Suprapubic skin (tissue), 4 donors: ENCODE data around the gene ATP6V0D1. TPM values are rescaled to one million over a fixed set of nuclear protein-coding genes. Genes with fewer than 3 reads are reported as not detected.

Source experiments
- DNase-seq, 2 donors: peaks; one replicate each; pipeline ENCODE4 v3.0.0-alpha.2; 2019; ENCODE audit warnings: low spot score in 2 of 2
- H3K27ac ChIP-seq: fragments of 200-600 bp; sonication (generic); one replicate; pipeline ENCODE4 v1.5.1; 2019
- H3K27me3 ChIP-seq: fragments of 200-600 bp; sonication (generic); one replicate; pipeline ENCODE4 v1.5.1; 2019
- H3K36me3 ChIP-seq: fragments of 200-600 bp; sonication (generic); one replicate; pipeline ENCODE4 v1.5.1; 2019
- H3K4me1 ChIP-seq: fragments of 200-600 bp; sonication (generic); one replicate; pipeline ENCODE4 v1.5.1; 2019
- H3K4me3 ChIP-seq: fragments of 200-600 bp; sonication (generic); one replicate; pipeline ENCODE4 v1.5.1; 2019; ENCODE audit warnings: mild to moderate bottlenecking
- H3K9me3 ChIP-seq: fragments of 200-600 bp; sonication (generic); one replicate; pipeline ENCODE4 v1.5.1; 2019
- CTCF ChIP-seq, 2 donors: fragments of 200-600 bp in 1 of 2; fragments of 450-650 bp in 1 of 2; sonication (generic) in 1 of 2; IDR thresholded peaks; one replicate each; pipeline ENCODE4 v1.5.1; 2016 to 2019; ENCODE audit warnings: antibody characterized with exemption in 2 of 2, mild to moderate bottlenecking in 1 of 2, moderate library complexity in 1 of 2
- EP300 ChIP-seq: sonication (generic); formaldehyde crosslinking; IDR thresholded peaks from one replicate; pipeline ENCODE4 v1.6.1; 2017; ENCODE audit warnings: antibody characterized with exemption
- POLR2A ChIP-seq, 2 donors: fragments of 450-650 bp; IDR thresholded peaks; one replicate each; pipeline ENCODE4 v1.6.1; 2017; ENCODE audit warnings: antibody characterized with exemption in 2 of 2, mild to moderate bottlenecking in 2 of 2, moderate library complexity in 2 of 2
- POLR2AphosphoS5 ChIP-seq, 3 donors: sonication (generic); formaldehyde crosslinking; IDR thresholded peaks; one replicate each; pipeline ENCODE4 v1.6.1; 2017; ENCODE audit warnings: antibody characterized with exemption in 3 of 3
- WGBS: methylation state at CpG from one replicate; pipeline ENCODE4 v1.1.5; 2018; 5-methylcytosine and 5-hydroxymethylcytosine counted together
- total RNA-seq, 4 donors: library from RNA; depleted of rRNA; stranded (reverse); fragments of >200 nt; gene quantifications; one replicate each; pipeline ENCODE4 v1.1.0, GENCODE V29; 2016

ATP6V0D1 gene
- total RNA-seq, 4 donors from 2014 or later = 90.0 to 134 (median 110) TPM

DNA sequence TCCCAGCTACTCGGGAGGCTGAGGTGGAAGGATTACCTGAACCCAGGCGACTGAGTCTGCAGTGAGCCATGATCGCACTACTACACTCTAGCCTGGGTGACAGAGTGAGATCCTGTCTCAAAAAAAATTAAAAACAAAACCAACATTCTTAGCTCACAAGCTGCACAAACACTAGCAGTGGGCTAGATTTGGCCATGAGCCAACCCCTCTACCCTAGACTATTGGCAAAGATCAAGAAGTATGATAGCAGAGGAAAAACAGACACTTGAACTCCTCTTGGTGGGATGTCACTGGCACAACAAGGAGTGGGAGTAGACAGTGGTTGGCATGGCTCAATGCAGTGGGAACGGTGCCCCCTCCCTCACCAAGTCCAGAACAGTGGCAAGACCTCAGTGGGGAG is 28.1 kb upstream of the ATP6V0D1 start:
- TF ChIP-seq POLR2AphosphoS5 (IDR thresholded peaks at IDR 0.05) (no peak), CTCF (IDR thresholded peaks at IDR 0.05) (no peak), EP300 (no peak), POLR2A (IDR thresholded peaks at IDR 0.05) (no peak)
- no peak overlapping the region for H3K4me3 ChIP-seq
- no peak for DNase-seq
- H3K36me3 ChIP-seq = no peaks in the 10 kb centered on the region
- H3K4me1 ChIP-seq = peaks cover 9% of the 10 kb centered on the region
- 84% methylated on average over 4 of the region's 4 CpGs for WGBS
- no peak overlapping the region for H3K27ac ChIP-seq
- no peaks in the 10 kb centered on the region for H3K9me3 ChIP-seq
- no peaks in the 10 kb centered on the region for H3K27me3 ChIP-seq

GRCh38 chr16:67506468-67506867 is 25.5 kb upstream of the ATP6V0D1 start:
- H3K4me1 ChIP-seq = peaks cover 14% of the 10 kb centered on the region
- no peaks in the 10 kb centered on the region for H3K36me3 ChIP-seq
- 76% methylated on average over 8 of the region's 8 CpGs for WGBS
- TF ChIP-seq EP300 (no peak), POLR2AphosphoS5 (IDR thresholded peaks at IDR 0.05) (no peak), POLR2A (IDR thresholded peaks at IDR 0.05) (no peak), CTCF (IDR thresholded peaks at IDR 0.05) (no peak)
- DNase-seq = no peak
- no peaks in the 10 kb centered on the region for H3K27me3 ChIP-seq
- no peak overlapping the region for H3K4me3 ChIP-seq
- H3K9me3 ChIP-seq = no peaks in the 10 kb centered on the region
- no peak overlapping the region for H3K27ac ChIP-seq

DNA sequence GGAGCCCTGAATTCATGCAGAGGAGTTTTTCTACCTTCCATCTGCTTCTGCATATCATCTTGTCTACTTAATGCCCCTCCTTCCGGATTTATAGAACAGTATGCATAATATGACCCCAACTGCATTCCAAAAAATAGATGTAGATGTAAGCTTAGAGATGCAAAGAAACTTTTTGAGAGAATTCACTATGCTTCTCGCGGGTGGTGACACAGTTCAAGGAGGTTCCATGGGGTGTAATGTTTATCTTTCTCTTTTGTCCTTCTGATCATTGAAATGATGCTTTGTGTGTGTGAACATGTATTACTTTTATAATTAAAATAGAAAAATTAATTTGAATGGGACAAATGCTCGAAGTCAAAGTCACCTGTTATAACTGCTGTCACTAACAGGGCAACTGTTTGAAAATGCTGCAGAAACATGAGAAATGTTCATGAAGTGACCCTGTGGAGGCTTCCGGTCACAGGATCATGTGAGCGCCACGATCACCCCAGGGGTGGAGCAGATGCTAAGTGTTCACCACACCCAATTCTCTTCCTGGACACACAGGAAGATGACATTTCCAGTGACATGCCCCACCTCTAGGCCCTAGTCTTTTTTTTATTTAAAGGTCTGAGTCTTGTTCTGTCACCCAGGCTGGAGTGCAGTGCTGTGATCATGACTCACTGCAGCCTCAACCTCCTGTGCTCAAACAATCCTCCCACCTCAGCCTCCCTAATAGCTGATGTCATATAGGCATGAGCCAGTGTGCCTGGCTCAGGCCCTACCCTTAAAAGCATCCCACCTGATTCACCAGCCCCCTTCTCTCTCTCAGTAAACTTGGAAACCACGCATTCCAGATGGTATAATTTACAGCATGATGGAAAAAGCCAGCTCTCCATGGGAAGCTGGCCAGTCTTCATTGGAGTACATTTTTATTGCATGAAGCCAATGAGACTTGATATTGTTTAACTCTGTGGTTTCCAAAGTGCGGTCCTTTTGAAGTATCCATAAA is 23.4 kb upstream of the ATP6V0D1 start:
- H3K27ac ChIP-seq = peak overlapping the region; percentile 61
- no peaks in the 10 kb centered on the region for H3K36me3 ChIP-seq
- no peaks in the 10 kb centered on the region for H3K27me3 ChIP-seq
- peaks cover 16% of the 10 kb centered on the region for H3K4me1 ChIP-seq
- 60% methylated on average over 9 of the region's 9 CpGs for WGBS
- H3K4me3 ChIP-seq = no peak overlapping the region
- no peaks in the 10 kb centered on the region for H3K9me3 ChIP-seq
- DNase-seq = peak in 1 of 2 donors; percentile 82
- TF ChIP-seq CTCF (IDR thresholded peaks at IDR 0.05) (no peak), POLR2A (IDR thresholded peaks at IDR 0.05) (no peak), POLR2AphosphoS5 (IDR thresholded peaks at IDR 0.05) (peak in 1 of 3 donors; percentile 29), EP300 (no peak)

DNA sequence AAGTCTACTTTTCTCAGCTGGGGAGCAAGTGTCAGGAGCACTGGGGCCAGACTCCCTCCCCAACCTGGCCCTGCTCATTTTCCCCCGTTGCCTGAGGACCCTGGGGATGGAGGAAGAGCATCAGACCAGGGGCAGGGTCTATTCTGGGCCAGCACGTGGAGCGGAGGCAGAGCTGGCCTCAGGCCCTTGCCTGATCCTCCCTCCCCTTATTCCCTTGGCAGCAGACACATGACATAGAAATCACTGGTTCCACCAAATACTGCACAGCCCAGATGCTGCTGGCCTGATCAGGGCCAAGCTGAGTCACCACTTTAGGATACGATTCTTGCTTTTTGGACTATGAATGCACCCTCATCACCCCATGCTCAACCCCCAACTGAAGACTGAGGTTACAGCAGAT is 18.1 kb upstream of the ATP6V0D1 start:
- Histone ChIP-seq H3K9me3 (no peaks in the 10 kb centered on the region), H3K4me3 (no peak overlapping the region), H3K4me1 (peaks cover 9% of the 10 kb centered on the region), H3K36me3 (no peaks in the 10 kb centered on the region), H3K27me3 (no peaks in the 10 kb centered on the region), H3K27ac (peak overlapping the region; percentile 30)
- WGBS = 64% methylated on average over 2 of the region's 4 CpGs
- no peak for DNase-seq
- TF ChIP-seq EP300 (no peak), POLR2A (IDR thresholded peaks at IDR 0.05) (no peak), CTCF (IDR thresholded peaks at IDR 0.05) (no peak)

- Histone ChIP-seq H3K27ac (no peak overlapping the region), H3K4me3 (no peak overlapping the region), H3K27me3 (no peaks in the 10 kb centered on the region), H3K9me3 (no peaks in the 10 kb centered on the region), H3K36me3 (peaks cover under 1% of the 10 kb centered on the region), H3K4me1 (peaks cover 13% of the 10 kb centered on the region)
- TF ChIP-seq CTCF (IDR thresholded peaks at IDR 0.05) = no peak
- no peak for TF ChIP-seq POLR2AphosphoS5 (IDR thresholded peaks at IDR 0.05)
- no peak for TF ChIP-seq EP300
- TF ChIP-seq POLR2A (IDR thresholded peaks at IDR 0.05) = no peak
- no peak for DNase-seq
- 86% methylated on average over 8 of the region's 8 CpGs for WGBS
These were observed 9.6 kb upstream of the ATP6V0D1 start for GRCh38 chr16:67490335-67491096.
